SKM-1 treated with dmso at 0.1 percent for 144 hours (cell line): ENCODE data around the gene AGO1.
"Not testable (repeated sequence)": the region's sequence is repeated elsewhere in the genome, so short reads cannot be mapped to it uniquely, and the experiment has no call there.

ENCODE experiments used
- DNase-seq: peaks from one replicate; lab custom pipeline; 2025; ENCODE audit not compliant: unreplicated experiment; lab: John Stamatoyannopoulos, UW

Gene AGO1

DNA sequence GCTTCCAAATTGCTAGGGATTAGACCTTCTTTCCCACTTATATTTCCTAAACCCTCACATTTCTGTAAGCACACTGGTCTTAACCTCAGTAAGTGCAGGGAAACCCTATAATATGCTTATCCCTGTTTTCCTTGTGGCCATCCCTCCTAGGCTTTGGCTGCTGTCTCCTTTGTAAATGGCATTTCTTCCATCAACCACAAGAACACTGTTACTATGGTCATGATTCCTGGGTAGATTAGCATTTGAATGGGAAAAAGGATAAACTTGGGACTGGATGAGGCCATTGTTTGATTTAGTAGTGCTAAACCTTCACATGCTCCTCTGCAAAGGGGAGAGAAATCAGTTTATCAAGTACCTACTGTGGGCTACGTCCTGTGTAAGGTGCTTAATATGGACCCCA is 31.7 kb downstream of the AGO1 start:
- DNase-seq: no peak

DNA sequence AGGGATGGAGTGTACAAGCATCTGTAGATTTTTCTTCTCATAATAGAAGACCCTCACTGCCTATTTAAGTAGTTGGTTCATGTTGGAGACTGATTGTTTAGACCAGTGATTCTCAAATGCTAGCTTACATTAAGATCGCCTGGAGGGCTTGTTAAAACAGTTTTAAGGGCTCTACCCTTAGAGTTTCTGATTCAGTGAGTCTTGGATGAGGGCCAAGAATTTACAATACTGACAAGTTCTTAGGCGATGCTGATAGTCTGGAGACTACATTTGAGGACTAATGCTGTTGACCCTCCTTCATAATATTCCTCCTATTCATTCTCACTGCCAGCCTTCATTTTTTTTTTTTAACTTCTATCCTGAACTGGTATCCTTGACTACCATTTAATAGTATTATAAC is 32.7 kb downstream of the AGO1 start:
- no peak for DNase-seq

DNA sequence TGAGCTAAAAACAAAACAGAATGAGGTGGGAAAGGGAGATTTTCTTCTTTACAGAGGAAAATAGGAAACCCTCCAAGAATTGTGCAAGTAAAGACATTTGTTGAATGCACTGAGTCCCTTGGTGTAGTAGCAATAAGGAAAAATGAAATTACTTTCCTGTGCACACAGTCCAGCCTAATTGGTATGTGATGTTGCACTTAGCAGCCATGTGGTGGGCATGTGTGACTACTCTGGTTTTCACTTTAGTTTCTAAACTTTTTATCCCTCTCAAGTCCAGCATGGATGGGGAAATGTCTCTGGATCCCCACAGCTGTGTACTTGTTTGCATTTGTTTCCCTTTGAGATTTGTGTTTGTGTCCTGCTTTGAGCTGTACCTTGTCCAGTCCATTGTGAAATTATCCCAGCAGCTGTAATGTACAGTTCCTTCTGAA is 40.8 kb downstream of the AGO1 start:
- DNase-seq: no peak

DNA sequence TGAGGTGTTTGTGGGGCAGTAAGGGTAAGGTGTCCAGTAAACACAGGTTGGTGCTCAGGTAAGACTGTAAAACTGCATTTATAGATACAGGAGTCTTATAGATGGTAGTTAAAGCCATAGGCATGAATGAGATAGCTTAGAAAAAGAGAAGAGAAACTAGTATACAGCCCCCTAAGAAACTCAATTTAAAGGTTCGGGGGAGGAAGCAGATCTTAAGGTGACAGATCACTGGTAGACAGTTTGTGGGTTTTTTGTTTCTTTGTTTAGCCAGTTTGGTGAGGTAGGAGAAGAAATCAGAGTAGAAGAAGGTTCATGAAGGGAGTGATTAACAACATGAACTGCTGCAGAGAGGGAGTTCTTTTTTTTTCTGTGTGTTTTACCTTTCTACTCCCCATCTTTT is 41.8 kb downstream of the AGO1 start:
- no peak for DNase-seq

DNA sequence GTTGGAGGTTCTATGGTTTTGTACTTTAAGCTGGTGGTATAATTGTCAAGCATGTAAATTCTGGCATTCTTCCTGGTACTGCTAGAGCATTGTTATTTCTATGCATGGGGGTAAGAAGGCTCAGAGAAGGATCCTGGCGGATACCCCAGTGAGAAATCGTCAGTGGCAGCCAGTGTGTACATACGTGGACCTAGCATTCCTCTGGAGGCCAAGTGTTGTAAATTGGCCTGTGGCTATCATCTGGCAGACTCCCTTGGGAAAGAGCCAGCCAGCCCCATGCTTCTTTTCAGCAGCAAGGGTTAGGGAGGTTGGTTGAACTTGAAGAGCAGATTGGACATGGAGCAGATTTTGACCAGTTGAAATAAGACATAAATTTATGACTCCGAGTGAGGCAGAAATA is 42.7 kb downstream of the AGO1 start:
- no peak for DNase-seq

DNA sequence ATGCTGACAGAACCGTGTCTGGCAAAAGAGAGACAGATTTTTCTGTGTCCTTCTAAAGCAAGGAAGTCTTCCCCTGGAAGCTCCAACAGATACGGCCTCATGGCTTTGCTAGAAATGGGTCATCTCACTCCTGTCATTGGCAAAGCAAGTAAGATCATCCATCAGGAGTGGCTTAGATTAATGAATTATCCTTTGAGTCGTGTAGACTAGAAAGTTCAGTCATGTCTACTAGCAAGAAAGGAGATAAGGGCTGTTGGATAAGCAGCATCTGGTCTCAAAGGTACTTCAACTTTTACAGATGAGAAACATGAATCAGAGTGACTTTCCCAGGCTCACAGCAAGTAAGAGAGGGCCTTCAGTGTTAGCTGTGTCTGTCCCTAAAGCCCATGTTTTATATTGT is 44.5 kb downstream of the AGO1 start:
- no peak for DNase-seq

DNA sequence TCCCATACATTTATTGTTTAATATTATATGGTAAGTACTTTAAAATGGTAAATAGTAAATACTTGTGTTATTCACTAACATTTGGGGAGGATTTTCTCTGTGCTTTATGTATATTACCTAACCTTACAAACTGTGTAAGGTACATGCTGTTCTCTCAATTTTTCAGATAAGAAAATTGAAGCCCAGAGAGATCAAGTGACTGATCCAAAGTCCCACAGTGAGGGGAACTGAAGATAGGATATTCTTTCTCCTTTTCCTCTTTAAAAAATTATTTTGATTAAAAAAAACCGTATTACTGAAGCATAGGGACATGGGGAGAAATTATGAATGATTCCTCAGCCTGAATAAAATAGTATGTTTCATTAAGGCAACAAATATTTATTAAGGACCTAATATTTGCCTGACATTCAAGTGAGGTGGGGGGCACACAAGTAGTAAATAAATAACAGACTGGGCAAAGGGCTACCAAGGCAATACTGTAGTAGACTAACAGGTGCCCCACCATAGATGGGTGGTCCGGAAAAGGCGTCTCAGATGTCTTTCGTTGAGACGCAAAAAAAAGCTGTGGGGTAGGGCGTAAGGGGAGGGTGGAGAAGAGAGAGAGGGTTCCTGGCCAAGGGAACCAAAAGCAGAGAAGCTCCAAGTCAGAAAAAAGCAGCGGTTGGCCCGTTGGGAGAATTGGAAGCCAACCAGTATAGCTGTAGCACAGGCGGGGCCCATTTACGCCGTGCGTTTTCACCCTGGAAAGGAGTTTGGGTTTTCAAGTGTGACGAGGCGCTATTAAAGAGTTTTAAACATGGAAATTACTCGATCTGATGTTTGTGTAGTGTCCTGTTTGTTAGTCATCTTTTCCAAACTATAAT is 47.0 kb downstream of the AGO1 start:
- peak; percentile 11 for DNase-seq

DNA sequence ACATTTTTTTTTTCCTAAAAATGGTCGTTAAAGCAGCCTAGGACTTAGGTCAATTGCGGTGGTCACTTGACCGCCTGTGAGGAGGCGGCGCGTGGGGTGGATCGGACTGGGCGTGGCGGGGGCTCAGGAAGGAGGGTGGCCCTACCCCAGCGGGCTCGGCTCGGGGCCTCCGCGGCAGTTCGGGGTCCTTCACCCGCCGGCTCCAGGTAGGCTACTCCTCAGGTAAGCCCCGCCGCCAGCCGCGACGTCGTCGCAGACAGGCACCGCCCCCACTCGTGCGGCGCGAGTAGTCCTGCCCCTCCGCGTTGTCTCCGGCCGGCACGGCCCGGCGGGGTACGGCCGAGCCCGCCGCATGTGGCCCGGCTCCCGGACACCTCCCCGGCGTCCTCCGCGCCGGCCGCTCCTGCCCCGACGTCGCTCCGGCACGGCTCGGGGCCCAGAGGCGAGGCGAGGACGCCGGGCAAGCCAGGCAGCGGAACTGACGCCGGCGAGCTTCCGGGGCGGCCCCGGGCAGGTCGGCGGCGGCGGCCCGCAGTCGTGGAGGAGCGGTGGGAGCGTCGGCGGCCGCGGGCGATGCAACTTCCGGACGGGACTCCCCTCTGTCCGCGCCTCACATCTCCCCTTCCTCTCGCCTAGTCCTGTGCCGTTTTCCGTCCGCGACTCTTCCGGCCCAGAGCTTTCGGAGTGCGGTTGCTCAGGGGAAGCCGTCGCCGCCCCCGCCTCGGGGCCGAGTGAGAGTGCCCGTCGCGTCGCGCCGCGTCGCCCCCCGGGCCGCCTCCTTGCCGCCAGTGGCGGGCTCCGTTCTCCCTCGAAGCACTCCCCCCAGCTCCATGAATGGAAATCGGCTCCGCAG is 47.8 kb downstream of the AGO1 start, which contains the start of gene AGO3:
Gene AGO3, plus strand, starts transcription at position 513 of the 853 bp plus-strand sequence. Its CDS starts 322 bp downstream, at position 835.
- DNase-seq: peak; percentile 93

DNA sequence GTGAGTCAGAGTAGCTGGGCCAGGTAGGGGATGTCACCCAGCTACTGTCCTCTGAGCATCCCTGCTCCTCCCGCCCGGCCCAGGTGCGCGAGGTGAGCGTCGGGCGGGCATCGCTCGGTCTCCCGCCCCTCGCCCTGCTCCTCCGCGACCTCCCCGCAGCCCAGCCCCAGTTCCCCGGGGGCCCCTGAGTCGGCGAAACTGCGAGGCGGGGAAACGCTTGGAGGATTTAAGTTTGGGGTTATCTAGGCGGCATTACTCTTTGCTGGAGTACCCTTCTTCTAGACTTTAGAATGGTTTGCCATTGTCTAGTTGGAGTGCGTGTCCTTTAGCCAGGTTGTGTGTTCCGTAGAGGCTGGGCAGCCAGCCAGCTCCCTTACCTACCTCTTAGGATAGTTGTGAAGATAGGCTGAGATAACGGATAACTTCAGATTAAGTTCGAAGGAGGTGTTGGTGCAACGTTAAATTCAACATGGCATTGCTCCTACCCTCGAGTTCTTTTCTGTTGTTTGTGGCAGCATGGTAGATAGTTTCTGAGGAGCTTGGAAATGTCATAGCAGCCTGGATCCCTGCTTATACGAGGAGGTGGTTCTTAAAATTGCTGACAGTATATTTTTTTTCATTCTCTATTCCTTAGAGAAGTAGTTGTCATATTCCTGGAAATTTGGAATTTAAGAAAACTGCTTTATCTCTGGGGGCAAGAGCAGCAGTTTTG is 48.6 kb downstream of the AGO1 start:
- DNase-seq: no peak

DNA sequence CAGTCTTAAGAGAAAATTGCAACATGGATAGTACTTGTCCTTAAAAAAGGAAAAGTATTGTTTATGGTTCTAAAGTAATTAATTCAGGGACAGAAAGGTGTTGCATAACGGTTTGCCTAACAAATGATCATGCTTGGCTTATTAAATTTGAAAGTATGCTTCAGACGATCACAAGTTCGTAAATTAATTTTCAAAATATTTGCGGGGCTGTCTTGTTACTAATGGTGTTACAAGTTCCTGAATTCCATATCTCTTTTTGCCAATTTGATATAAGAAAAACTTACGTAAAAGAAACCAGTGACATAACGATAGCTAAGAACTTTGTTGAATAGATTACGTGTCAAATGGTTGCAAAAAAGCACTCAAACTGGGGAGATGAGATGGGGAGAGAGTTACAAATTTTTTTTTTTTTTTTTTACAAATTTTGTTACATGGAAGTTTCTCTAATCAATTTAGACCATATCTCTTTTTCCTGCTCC is 49.2 kb downstream of the AGO1 start:
- no peak for DNase-seq

DNA sequence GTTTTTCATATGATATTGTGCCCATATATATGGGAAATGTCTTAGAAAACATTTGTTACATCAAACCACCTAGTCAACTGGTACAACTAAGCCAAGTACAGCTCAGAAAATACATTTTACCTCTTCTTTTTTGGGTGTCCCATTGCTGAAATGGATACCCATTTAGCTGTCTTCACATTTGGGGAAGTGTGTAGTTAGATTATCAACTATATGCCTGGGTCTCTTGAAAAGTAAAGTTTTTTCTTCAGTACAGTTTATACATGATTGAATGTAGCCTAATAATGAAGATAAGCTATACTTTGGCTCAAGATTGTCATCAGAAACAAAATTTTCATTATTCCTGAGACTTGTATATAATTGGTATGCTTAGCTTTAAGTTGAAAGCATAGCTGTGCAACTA is 49.9 kb downstream of the AGO1 start:
- no peak for DNase-seq

DNA sequence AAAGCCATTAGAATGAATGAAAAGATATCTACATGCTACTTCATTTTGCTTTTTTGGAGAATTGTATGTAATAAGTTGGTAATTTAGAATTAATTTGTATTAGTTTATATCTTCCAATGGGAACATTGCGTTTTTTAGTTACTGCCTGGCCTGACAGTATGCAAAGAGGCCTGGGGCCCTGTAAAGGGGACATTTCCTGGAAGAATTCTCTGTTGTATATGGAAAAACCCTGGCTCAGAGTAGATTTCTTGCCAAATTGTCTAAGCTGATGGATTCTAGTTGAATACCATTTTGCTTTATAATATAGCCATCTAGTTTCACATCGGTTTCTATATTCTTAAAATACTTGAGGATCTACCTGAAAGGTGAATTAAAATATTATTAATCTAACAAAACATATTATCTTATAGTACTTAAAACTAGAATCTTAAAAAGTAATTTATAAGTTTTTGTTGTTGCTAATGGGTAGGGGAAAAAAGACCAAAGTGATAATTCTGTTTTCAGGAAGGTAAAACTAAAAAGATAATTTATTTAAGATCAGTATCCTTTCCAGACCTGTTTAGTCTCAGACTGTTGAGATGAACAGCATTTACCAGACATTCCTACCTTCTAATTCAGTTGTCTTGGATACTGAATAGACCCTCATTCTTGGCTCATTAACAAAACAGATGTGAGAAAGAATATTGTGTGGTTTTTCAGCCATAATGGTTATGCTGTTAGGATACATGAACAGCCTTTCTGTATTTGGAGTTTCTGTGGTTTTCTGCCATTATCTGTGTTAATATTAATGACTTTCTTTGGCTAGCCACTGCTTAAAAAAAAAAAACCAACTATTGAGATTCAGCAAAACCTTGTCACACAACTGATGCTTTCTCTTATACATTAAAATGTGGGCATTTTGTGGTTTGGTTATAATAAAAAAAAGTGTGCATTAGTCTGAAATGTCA is 52.7 kb downstream of the AGO1 start:
- no peak for DNase-seq

DNA sequence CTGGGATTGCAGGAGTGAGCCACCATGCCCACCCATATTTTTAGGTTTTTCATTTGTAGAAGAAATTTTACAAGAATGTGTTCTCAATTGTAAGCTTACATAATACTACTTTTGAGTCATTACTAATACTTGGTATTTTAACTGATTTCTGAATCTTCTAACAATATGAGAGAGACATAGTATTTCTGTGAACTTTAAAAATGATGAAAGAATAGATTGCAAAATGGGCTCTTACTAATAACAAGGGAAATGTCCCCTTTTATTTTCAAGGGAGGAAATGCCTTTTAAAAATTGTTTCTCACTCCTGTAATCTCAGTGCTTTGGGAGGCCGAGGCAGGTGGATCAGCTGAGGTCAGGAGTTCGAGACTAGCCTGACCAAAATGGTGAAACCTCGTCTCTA is 53.8 kb downstream of the AGO1 start:
- DNase-seq: no peak

DNA sequence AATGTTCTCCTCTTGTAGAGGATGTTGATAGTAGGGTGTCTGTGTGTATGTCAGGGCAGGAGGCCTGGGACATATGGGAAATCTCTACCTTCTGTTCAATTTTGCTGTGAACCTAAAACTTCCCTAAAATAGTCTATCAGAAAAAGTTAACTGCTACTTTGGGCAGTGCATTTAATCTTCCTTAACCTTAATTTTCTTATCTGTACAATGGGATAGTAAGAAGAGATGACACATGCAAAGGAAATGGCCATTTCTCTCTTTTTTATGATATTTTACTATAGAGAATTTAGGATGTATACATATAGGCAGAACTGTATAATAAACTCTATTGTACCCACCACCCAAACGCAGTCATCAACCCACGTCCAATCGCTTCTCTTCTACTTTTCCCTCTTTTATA is 56.5 kb downstream of the AGO1 start:
- DNase-seq: no peak

DNA sequence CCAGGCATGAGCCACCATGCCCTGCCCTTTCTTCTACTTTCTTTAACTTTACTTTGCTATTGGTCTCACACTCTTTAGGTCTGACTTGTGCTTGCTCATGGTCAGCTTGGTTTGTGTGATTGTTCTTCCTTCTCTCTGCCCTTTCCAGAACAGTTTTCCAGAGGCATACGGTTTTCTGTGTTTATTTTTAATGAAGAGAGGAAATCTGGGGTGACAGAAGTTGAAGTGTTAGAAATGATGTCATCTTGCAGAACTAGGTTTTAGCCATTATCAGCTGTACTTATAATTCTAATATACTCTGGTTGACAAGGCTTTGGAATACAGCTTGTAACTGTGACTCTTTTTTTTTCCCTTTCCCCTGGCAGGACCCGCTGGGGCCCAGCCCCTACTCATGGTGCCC is 62.3 kb downstream of the AGO1 start:
- DNase-seq: no peak

DNA sequence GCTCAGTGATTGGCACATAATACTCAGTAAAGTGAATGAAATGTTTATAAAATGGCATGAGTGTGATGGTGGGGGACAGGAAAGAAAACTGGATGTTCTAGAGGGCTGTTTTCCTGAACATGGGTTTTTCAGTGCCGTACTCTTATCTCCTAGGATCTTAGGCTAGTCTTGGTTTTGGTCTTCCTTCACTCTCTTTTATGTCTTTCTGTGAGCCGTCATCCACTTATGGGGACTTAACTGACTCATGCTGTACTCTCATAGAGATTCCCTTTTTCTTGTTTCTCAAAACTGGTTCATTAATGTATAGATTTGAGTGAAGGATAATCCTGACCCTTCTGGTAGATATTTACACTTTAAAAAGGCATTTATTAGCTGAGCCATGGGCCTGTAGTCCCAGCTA is 64.5 kb downstream of the AGO1 start:
- no peak for DNase-seq

DNA sequence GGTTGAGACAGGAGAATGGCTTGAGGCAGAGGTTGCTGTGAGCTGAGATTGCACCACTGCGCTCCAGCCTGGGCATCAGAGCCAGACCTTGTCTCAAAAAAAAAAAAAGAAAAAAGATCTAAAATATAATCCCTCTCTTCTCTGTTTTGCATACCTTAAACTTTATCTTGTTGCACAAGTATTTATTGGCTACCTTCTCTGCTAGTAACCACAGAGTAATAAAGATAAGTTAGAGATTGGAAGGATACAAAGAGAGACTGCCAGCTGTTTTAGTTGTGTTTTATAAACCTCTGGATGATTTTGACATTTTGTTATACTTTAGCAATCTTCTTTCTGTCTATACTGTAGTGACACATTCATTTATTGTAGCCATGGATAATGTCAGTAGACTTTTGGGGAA is 75.5 kb downstream of the AGO1 start:
- no peak for DNase-seq

DNA sequence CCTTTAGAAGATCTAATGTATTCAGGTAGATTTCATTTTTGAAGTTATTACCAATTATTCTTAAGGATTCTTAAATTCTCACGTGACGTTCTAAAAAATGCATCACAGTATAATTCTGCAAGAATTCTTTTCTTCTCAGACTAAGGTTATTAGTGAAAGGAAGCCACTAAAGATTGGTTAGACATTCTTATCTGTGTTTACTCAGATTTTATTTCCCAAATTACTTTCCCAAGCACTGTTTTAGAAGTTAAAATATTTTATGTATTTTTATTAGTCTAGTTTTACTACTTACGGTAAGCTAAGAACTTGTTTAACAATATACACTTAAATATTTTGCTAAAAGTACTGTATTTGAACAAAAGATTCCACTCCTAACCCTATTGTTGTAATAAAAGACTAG is 76.3 kb downstream of the AGO1 start:
- no peak for DNase-seq

DNA sequence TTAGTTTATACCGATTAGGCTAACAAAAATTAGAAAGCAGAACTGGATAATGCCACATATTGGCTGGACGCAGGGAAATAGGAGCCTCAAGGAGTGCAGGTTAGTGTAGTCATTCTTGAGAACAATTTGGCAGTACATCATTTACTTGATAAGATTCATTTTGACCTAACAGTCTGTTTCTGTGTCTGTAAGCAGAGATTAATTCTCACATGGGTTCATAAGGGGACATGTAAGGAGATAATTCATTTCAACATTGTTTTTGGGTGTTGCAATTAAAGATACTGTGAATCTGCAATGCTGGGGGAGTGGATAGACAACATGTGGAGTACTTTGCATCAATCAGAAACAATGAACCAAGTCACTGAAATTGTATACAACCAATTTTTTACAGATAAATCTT is 79.9 kb downstream of the AGO1 start:
- no peak for DNase-seq

DNA sequence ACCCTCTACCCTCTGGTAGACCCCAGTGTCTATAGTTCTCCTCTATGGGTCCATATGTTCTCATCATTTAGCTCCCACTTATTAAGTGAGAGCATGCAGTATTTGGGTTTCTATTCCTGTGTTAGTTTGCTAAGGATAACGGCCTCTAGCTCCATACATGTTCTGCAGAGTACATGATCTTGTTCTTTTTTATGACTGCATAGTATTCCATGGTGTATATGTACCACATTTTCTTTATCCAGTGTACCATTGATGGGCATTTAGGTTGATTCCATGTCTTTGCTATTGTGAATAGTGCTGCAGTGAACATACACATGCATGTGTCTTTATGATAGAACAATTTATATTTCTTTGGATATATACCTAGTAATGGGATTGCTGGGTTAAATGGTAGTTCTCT is 81.3 kb downstream of the AGO1 start:
- DNase-seq: not testable (repeated sequence)
